T-helper 2 cell treated with Interferon-gamma antibody and Interleukin-4, amounts not matched to agents 100 ng/mL and 5 ng/mL, for 36 hours (primary cell): Measurements from ENCODE around the gene PDILT. TPM values are rescaled to one million over a fixed set of nuclear protein-coding genes. Genes with fewer than 3 reads are reported as not detected.
"Not testable (repeated sequence)": the region's sequence is repeated elsewhere in the genome, so short reads cannot be mapped to it uniquely, and the experiment has no call there.

Source experiments
- intact Hi-C: fragments of 100-400 bp; cut with micrococcal nuclease; formaldehyde crosslinking; loops from one replicate; pipeline ENCODE4 v1.15.1; 2023
- total RNA-seq: library from RNA; stranded (reverse); gene quantifications from 2 replicates; pipeline ENCODE4 v1.2.3, GENCODE V29; 2022

PDILT gene
- total RNA-seq, 1 donor from 2014 or later: not detected

DNA sequence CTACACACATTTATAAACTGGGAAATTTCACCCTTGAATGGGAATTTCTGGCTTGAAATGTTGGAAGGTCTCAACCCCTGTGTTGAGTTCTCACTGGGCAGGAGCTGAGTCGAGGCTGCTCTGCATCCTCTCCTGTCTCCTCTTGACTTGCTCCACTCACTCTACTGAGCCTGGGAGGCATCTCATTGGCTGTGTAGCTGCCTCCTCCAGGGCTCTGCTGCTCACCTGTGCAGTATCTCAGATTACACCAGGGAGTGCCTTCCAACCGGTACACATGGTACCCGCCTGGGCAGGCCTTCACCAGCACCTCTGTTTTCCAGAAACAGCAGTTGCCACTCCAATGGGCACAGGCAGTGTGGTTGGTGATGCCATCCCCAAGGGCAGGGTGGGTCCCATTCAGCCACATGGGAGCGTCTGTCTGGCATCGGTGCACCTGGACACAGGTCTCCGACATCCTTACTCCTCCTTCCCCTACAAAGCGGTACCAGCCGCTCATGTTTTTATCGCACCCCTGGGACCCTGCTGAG, 80.9 kb downstream of the PDILT start:
- intact Hi-C loops: no loop called here

DNA sequence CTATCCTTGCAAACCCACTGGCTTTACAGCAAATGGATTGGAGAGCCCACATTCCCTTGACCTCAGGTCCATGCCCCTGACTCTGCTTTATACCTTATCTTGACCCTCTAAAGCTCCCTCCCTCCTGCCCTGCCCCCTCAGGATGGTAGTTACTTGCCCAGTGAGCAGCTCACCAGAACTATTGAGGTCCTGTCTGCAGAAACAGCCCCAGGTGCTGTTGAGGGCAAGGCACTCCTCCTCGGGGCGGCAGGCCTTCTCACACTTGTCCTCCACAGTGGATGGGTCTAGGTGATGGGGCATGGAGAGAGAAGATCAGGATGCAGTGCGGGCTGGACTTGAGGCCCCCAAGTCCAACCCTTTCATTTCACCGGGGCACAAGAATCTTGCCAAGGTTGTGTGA, 81.8 kb downstream of the PDILT start:
- intact Hi-C loops: no loop called here

DNA sequence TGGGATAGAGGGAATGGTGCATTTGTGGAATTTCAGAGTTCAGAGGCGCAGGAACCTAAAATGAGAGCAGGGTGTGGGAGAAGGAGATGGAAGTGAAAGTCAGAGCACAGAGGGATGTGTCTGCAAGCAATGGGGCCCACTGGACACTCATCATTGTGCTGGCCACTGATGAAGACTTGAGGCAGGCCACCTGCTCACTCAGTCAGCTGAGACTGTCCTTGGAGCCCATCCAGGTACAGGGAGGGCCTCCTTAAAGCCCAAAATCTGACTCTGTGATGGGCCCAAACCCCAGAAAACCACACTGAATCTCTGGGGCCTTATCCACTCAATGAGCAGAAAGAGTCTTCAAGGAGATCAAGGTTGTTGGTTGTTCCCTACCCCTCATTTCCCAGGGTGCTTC, 82.9 kb downstream of the PDILT start:
- intact Hi-C loops: no loop called here

- intact Hi-C loops: not testable (repeated sequence)
Observed at GRCh38 chr16:20321051-20321450, 83.5 kb downstream of the PDILT start.

- intact Hi-C loops: no loop called here
Observed at GRCh38 chr16:20320592-20320991, 83.9 kb downstream of the PDILT start.

- intact Hi-C loops: no loop called here
Observed at GRCh38 chr16:20320178-20320577, 84.4 kb downstream of the PDILT start.

GRCh38 chr16:20319406-20319805, 85.1 kb downstream of the PDILT start:
- intact Hi-C loops: no loop called here

DNA sequence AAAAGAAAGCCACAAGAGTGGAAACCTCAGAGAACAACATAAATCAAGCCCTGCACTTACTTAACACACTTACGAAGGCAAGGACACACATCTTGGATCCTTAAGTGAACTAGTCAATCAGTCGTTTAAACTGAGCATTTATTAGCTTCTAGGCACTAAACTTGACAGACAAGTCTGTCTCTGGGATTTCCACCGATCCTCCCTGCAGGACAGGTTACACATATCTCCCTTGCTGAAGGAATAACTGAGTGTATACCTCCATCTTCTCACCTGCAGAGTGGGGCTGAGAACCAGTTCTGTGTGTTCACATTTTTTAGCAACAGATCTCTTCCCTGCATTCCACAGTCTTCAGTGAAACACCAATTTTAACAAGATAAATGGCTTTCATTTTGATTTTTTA, 86.1 kb downstream of the PDILT start:
- intact Hi-C loops: no loop called here

- intact Hi-C loops: no loop called here
Observed at GRCh38 chr16:20318006-20318405, 86.5 kb downstream of the PDILT start.

DNA sequence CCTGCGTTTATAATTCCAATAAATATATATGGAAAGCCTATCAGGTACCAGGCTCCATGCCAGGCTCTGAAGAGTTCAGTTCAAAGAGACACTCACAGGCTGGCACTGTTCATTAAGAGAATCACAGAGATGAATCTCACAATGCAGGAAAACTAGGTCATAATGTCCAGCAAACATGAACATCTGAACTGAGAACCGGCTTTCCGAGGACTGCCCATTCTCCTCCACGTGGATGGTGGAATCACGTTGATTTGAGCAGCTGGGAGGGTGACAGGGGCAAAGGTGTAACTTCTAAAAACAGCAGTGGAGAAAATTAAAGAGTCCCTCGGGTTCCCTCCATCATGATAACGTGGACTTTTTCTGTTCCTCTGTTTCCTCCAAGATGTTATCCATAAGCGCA, 87.4 kb downstream of the PDILT start:
- intact Hi-C loops: no loop called here

GRCh38 chr16:20316715-20317114, 87.8 kb downstream of the PDILT start:
- intact Hi-C loops: no loop called here

DNA sequence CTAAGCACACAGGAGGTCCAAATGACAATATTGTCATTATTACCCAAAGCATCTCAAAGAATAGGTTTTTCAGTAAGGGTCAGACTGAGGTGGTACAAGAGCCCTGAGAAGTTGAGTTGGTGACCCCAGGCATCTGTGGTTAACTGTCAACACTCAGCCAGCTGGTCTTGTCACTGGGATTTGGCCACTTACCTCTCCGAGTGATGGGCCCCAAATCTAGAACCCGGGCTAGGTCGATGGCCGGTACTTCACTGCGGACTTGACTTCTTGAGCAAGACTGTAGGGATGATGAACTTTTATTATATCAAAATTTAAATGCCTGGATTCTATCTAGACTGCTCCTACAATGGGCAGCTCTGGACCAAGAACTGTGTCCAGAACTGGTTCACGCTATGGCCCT, 88.8 kb downstream of the PDILT start:
- intact Hi-C loops: no loop called here

GRCh38 chr16:20314575-20314974, 90.0 kb downstream of the PDILT start:
- intact Hi-C loops: no loop called here

GRCh38 chr16:20313741-20314140, 90.8 kb downstream of the PDILT start:
- intact Hi-C loops: no loop called here

DNA sequence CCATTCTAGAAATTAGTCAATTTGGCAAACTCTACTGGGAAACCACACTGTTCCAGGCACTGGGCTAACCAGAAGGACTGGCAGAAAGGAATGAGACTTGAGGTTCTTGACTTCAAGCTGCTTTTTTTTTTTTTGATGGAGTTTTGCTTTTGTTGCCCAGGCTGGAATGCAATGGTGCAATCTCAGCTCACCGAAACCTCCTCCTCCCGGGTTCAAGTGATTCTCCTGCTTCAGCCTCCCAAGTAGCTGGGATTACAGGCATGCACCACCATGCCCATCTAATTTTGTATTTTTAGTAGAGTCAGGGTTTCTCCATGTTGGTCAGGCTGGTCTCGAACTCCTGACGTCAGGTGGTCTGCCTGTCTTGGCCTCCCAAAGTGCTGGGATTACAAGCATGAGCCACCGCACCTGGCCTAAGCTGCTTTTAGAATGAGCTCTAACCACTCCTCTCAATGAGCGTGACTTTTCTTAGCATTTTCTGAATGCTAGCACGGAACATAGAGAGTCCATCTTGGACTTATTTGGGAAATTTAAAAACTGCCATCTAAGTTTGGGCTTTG, 91.9 kb downstream of the PDILT start:
- intact Hi-C loops: not testable (repeated sequence)

DNA sequence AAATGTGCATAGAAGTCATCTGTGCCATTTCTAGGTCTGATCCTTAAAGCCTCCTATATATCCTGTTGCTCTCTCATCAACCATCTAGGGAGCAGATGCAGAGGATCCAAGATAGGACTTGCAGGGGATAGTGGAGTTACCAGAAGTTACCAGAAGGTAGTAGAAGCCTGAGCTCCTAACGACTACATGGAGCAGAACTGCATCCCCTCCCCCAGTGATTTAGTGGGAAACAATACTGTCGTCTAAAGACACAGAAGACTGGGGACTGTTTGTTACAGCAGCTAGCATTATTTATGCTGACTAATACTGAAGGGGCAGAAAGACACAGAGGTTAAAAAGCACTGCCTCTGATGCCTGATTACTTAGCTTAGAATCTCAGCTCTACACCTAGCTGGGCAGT, 93.0 kb downstream of the PDILT start:
- intact Hi-C loops: no loop called here

DNA sequence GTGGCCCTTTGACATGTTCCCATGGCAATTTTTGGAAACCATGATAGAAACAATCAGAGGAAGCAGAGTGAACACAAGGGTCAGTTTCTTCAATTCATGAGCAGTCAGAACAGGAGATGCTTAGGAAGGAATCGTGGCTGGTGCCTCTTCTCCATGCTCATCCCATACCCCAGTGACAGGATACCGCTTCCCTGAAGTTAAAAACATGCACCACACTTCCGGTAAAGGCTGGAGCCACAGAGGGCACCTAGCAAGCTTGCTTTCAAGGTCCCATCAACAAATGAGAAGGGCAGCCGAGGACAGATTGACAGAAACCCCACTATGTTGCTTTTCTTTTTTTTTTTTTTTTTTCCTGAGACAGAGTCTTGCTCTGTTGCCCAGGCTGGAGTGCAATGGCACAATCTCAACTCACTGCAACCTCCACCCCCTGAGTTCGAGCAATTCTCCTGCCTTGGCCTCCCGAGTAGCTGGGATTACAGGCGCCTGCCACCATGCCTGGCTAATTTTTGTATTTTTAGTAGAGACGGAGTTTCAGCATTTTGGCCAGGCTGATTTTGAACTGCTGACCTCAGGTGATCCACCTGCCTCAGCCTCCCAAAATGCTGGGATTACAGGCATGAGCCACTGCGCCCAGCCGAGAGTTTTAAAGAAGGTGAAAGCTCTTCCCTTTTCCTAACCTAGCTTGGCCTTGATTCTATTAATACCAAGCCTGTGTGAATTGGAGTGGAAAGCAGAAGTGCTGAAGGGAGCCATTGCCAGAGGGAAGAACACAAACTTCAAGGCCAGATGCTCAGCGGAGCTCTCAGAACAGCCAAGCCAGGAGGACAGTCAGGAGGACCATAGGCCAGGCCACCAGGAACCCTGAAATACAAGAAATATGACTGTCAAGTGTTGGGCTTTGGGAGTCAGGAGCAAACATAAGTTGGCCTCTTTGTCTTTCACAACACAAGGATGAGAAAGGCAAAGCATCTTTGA, 93.8 kb downstream of the PDILT start:
- intact Hi-C loops: no loop called here

GRCh38 chr16:20309786-20310185, 94.8 kb downstream of the PDILT start:
- intact Hi-C loops: no loop called here
